Activated CD4-positive, alpha-beta T cell treated with anti-CD3 and anti-CD28 coated beads for 36 hours (primary cell): ENCODE measurements around the gene PRKD1. TPM values are rescaled to one million over a fixed set of nuclear protein-coding genes. Genes with fewer than 3 reads are reported as not detected.

Experiments
- ATAC-seq: fragments of 200-7000 bp; cut with Tn5 transposase; one replicate; pipeline ENCODE4 v1.10.0; 2021; ENCODE audit warnings: mild to moderate bottlenecking, moderate library complexity
- CTCF ChIA-PET: fragments of 350-600 bp; sonication (Branson Sonifier 250); formaldehyde crosslinking; loops from one replicate; lab custom pipeline; 2021; ENCODE audit warnings: antibody characterized with exemption; lab: Charles Lee
- POLR2A ChIA-PET: fragments of 350-600 bp; sonication (Branson Sonifier 250); formaldehyde crosslinking; loops from one replicate; lab custom pipeline; 2021; ENCODE audit warnings: antibody characterized with exemption, inconsistent platforms; lab: Charles Lee
- DNase-seq: peaks from one replicate; pipeline ENCODE4 v3.0.0-alpha.2; 2020
- H3K27ac Mint-ChIP-seq: one replicate; pipeline ENCODE4 v1.8.0; 2021; ENCODE audit warnings: mixed read lengths
- H3K27me3 Mint-ChIP-seq: one replicate; pipeline ENCODE4 v1.8.0; 2021; ENCODE audit warnings: mixed read lengths
- H3K36me3 Mint-ChIP-seq: one replicate; pipeline ENCODE4 v1.8.0; 2021; ENCODE audit warnings: low read depth, mixed read lengths
- H3K4me1 Mint-ChIP-seq: one replicate; pipeline ENCODE4 v1.8.0; 2021; ENCODE audit warnings: mixed read lengths
- H3K4me3 Mint-ChIP-seq: one replicate; pipeline ENCODE4 v1.8.0; 2021; ENCODE audit warnings: mild to moderate bottlenecking, moderate library complexity, mixed read lengths
- H3K9me3 Mint-ChIP-seq: one replicate; pipeline ENCODE4 v1.8.0; 2021; ENCODE audit warnings: low read depth, mixed read lengths
- intact Hi-C, 2 experiments: fragments of 100-400 bp; cut with DNase I in 1 of 2; cut with micrococcal nuclease in 1 of 2; formaldehyde crosslinking; loops; one replicate each; pipeline versions ENCODE4 v1.14.2 to v1.15.1; 2022 to 2024; cut with DNase I, micrococcal nuclease
- total RNA-seq, 2 experiments: library from RNA; stranded (reverse); gene quantifications; one replicate each; pipeline ENCODE4 v1.2.3, GENCODE V29; 2021

The PRKD1 gene
- total RNA-seq, 2 experiments from 2014 or later = not detected

DNA sequence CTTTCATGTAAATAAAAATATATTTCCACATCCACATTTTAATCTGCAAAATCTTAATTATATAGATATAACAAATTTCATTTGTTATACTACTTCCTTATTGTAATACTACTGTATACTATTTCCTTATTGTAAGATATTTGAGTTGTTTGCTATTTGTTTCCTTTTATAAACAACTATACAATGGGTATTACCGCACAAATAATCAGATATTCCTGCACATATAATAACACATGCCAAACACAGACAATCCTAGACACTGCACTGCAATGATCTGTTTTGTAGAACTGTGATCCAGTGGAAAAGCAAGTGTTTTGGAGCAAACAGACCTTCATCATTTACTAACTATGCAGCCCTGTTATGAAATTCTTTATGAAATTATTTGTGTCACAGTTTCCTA is 30.5 kb downstream of the PRKD1 start:
- H3K4me3 Mint-ChIP-seq = no peak overlapping the region
- CTCF ChIA-PET = no interaction called here
- intact Hi-C loops = no loop called here

DNA sequence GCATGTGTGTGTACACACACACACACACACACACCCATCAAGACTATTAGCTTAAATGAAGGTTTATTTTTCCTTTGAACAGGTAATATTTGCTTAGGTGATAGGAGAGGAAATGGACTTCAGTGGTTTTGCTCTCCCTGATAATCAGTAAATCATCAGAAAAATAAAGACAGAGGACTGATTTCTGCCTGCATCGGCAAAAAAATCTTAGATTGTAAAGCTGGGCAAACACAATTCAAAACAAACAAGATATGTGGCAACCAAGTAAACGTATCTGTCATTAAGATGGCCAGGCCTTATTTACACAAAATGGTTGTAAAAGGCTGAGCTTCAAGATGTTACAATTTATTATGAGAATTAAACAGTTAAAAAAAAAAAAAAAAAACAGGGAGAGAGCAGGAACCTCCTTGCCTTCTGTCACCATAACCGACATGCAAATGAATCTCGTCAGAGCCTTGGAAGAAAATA is 31.3 kb downstream of the PRKD1 start:
- CTCF ChIA-PET = interaction anchor here (0.9 kb wide), 1 partner anchor 374 kb away, joined by 3 read pairs; no protein-coding TSS in a partner anchor
- peaks cover 4% of the 10 kb centered on the region for H3K9me3 Mint-ChIP-seq
- no peaks in the 10 kb centered on the region for H3K4me1 Mint-ChIP-seq
- no peaks in the 10 kb centered on the region for H3K36me3 Mint-ChIP-seq
- intact Hi-C loops = no loop called here
- ATAC-seq (no peak), DNase-seq (no peak)
- no peak overlapping the region for H3K4me3 Mint-ChIP-seq
- no peak overlapping the region for H3K27ac Mint-ChIP-seq
- H3K27me3 Mint-ChIP-seq = no peaks in the 10 kb centered on the region
- POLR2A ChIA-PET = no interaction called here

More for the DNA sequence above, 30.5 kb downstream of the PRKD1 start:
- Mint-ChIP-seq H3K9me3 (peaks cover 4% of the 10 kb centered on the region), H3K36me3 (no peaks in the 10 kb centered on the region), H3K27ac (no peak overlapping the region), H3K4me1 (no peaks in the 10 kb centered on the region), H3K27me3 (no peaks in the 10 kb centered on the region)
- ATAC-seq = no peak
- no peak for DNase-seq
- POLR2A ChIA-PET = no interaction called here

DNA sequence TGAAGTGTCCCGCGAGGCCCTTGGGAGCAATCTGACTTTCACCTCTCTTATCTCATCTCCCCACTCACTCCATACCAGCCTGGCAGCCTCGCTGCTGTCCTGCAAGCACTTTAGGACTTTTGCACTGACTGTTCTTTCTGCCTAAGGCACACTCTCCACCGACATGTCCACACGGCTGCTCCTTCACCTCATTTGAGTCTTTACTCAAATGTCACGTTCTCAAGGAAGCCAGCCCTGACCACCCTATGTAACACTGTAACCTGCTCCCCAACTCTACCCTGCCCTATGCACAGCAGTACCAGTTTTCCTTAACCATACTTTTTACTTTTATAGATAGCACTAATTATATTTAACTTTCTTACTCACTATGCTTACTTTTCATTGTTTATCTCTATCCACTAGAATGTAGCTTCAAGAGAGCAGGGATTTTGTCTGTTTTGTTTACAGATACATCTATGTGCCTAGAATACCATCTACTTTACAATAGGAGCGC is 32.0 kb downstream of the PRKD1 start:
- ChIA-PET POLR2A (no interaction called here), CTCF (interaction anchor here (0.9 kb wide), 1 partner anchor 375 kb away, joined by 3 read pairs; no protein-coding TSS in a partner anchor)

DNA sequence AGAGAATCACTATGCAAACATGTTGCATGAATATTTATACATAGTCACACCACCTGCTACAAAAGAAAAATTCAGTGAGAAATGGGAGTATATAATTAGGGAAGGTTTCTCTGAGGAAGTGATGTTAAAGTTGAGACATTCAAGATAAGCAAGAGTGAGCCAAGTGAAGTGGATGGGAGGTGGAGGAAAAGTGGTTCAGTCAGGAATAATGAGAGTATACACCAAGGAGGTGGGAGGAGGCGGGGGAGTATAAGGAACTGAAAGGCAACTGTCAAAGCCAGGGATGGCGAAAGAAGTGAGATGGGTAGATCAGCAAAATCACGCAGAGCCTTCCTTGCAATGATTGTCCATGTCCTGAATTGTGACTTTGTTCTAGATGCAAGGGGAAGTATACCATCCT is 33.7 kb downstream of the PRKD1 start:
- no peak overlapping the region for H3K4me3 Mint-ChIP-seq
- ATAC-seq (no peak), DNase-seq (no peak)
- intact Hi-C loops = no loop called here
- no peaks in the 10 kb centered on the region for H3K4me1 Mint-ChIP-seq
- H3K36me3 Mint-ChIP-seq = no peaks in the 10 kb centered on the region
- no peaks in the 10 kb centered on the region for H3K9me3 Mint-ChIP-seq
- H3K27ac Mint-ChIP-seq = no peak overlapping the region
- no peaks in the 10 kb centered on the region for H3K27me3 Mint-ChIP-seq
- ChIA-PET POLR2A (no interaction called here), CTCF (no interaction called here)

More for the DNA sequence above, 32.0 kb downstream of the PRKD1 start:
- H3K4me1 Mint-ChIP-seq = no peaks in the 10 kb centered on the region
- intact Hi-C loops = no loop called here
- H3K4me3 Mint-ChIP-seq = no peak overlapping the region
- no peaks in the 10 kb centered on the region for H3K27me3 Mint-ChIP-seq
- H3K36me3 Mint-ChIP-seq = no peaks in the 10 kb centered on the region
- no peak for DNase-seq
- no peak for ATAC-seq
- H3K27ac Mint-ChIP-seq = no peak overlapping the region
- no peaks in the 10 kb centered on the region for H3K9me3 Mint-ChIP-seq

DNA sequence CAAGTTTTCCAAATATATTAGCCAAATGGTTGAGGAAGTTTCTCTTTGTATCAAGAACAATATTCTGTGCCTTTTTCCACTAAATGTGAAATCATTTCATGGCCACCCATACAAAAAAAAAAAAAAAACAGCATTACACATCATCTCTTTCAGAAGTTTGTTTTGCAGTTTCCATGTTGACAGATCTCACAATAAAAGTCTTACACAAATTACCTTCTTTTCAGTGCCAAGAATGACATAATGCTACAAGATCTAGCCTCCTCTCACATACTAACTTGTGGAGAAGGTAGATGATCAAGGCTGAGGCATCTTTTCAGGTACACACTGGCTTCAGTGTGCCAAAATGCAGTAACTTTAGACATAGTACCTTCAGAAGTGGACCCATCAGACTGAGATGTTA is 35.3 kb downstream of the PRKD1 start:
- ATAC-seq (no peak), DNase-seq (no peak)
- CTCF ChIA-PET = no interaction called here
- POLR2A ChIA-PET = no interaction called here
- Mint-ChIP-seq H3K4me1 (no peaks in the 10 kb centered on the region), H3K36me3 (no peaks in the 10 kb centered on the region), H3K4me3 (no peak overlapping the region), H3K27ac (no peak overlapping the region), H3K9me3 (no peaks in the 10 kb centered on the region), H3K27me3 (no peaks in the 10 kb centered on the region)
- intact Hi-C loops = no loop called here

DNA sequence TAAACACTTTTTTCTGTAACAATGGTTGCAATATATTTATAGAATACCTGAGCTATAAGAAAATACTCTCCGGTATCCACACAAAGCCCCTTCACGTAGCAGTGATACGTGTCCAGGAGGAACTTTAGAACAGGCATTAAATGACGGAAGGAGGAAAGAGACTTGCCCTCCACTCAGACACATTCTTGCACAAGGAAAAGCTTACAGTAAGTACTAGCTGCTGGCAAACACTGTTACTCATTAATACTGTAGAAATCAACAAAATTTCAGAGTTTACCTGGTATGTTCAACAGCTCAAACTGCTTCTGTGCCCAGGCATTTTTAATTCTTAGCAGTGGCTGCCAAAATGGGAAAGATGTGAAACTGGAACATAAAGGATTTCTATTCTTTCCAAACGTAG is 41.7 kb downstream of the PRKD1 start:
- DNase-seq (no peak), ATAC-seq (no peak)
- intact Hi-C loops = no loop called here
- no peak overlapping the region for H3K27ac Mint-ChIP-seq
- H3K4me3 Mint-ChIP-seq = no peak overlapping the region
- ChIA-PET POLR2A (no interaction called here), CTCF (no interaction called here)
- H3K4me1 Mint-ChIP-seq = no peaks in the 10 kb centered on the region
- no peaks in the 10 kb centered on the region for H3K36me3 Mint-ChIP-seq
- H3K27me3 Mint-ChIP-seq = no peaks in the 10 kb centered on the region
- H3K9me3 Mint-ChIP-seq = peaks cover 9% of the 10 kb centered on the region

DNA sequence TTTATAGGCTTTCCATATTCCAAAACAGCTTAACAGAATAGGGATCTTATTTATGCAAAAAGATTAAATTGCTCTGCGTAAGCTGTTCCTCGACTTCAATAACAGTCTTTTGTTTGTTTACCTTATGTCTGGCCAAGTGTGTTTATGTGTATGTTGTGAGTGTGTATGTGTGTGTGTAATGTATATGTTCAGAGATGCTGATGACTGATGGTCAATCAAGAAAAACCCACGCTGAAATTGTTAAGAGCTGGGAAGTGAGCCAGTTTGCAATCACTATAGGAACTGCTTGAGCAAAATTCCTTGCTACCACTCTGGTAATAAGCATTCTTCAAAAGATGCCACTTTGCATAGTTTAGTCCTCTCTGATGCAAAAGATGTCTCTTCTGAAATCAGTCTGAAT is 59.6 kb downstream of the PRKD1 start:
- no peak for DNase-seq
- intact Hi-C loops = no loop called here

DNA sequence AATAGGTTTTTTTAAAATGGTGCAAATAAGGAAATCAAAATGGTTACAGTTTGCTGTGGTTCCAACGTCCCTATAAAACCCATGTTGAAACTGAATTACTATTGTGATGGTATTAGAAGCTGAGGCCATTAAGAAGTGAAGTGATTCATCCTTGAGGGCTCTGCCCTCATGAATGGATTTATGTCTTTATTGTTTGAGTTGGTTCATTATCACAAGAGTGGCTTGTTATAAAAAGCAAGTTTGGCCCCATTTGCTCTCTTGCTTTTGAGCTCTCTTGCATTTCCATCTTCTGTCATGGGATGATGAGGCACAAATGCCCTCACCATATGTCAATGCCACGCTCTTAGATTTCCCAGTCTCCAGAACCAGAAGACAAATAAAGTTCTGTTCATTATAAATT is 62.3 kb downstream of the PRKD1 start:
- CTCF ChIA-PET = no interaction called here
- Mint-ChIP-seq H3K36me3 (no peaks in the 10 kb centered on the region), H3K4me1 (no peaks in the 10 kb centered on the region), H3K4me3 (no peak overlapping the region), H3K27ac (no peak overlapping the region), H3K27me3 (no peaks in the 10 kb centered on the region), H3K9me3 (no peaks in the 10 kb centered on the region)
- POLR2A ChIA-PET = no interaction called here
- ATAC-seq (no peak), DNase-seq (no peak)
- intact Hi-C loops = no loop called here

More for the DNA sequence above, 59.6 kb downstream of the PRKD1 start:
- no peaks in the 10 kb centered on the region for H3K27me3 Mint-ChIP-seq
- no peak overlapping the region for H3K27ac Mint-ChIP-seq
- ChIA-PET CTCF (no interaction called here), POLR2A (no interaction called here)
- H3K4me1 Mint-ChIP-seq = no peaks in the 10 kb centered on the region
- no peak for ATAC-seq
- peaks cover 3% of the 10 kb centered on the region for H3K9me3 Mint-ChIP-seq
- no peak overlapping the region for H3K4me3 Mint-ChIP-seq
- no peaks in the 10 kb centered on the region for H3K36me3 Mint-ChIP-seq

DNA sequence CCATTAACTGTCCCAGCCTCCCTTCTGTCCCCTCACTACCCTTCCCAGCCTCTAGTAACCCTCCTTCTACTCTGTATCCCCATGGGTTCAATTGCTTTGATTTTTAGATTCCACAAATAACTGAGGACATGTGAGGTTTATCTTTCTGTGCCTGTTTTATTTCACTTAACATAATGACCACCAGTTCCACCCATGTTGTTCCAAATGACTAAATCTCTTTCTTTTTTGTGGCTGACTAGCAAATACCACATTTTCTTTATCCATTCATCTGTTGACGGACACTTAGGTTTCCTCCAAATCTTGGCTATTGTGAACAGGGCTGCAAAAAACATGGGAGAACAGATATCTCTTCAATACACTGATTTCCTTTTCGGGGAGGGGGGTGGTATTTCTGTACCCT is 65.7 kb downstream of the PRKD1 start:
- POLR2A ChIA-PET = no interaction called here
- DNase-seq (no peak), ATAC-seq (no peak)
- no peak overlapping the region for H3K4me3 Mint-ChIP-seq
- H3K9me3 Mint-ChIP-seq = peaks cover 1% of the 10 kb centered on the region
- no peaks in the 10 kb centered on the region for H3K27me3 Mint-ChIP-seq
- CTCF ChIA-PET = no interaction called here
- H3K27ac Mint-ChIP-seq = no peak overlapping the region
- no peaks in the 10 kb centered on the region for H3K4me1 Mint-ChIP-seq
- no peaks in the 10 kb centered on the region for H3K36me3 Mint-ChIP-seq
- intact Hi-C loops = no loop called here

DNA sequence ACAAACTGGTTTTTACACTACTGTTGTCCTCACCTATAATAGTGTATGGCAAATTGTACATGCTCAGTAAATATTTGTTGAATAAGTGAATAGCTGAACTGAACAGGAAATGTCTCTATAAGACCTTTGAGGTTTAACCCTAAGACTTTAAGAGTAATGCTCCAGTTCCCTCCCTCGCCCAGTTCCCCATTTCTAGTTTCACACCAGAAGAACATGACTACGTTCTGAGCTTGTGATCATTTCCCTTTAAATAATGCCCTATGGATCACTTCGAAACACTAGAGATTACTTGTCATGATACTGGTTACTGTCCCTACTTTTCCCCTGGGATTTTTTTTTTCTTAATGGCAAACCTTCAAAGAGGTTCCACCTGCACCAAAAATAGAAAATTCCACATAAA is 69.3 kb downstream of the PRKD1 start:
- H3K4me3 Mint-ChIP-seq = no peak overlapping the region
- ChIA-PET POLR2A (no interaction called here), CTCF (interaction anchor here (0.7 kb wide), 1 partner anchor 66 kb away, joined by 3 read pairs; no protein-coding TSS in a partner anchor)
- no peak overlapping the region for H3K27ac Mint-ChIP-seq
- intact Hi-C loops = no loop called here
- H3K4me1 Mint-ChIP-seq = no peaks in the 10 kb centered on the region
- H3K36me3 Mint-ChIP-seq = no peaks in the 10 kb centered on the region
- DNase-seq = no peak
- H3K9me3 Mint-ChIP-seq = peaks cover 17% of the 10 kb centered on the region
- ATAC-seq = no peak
- H3K27me3 Mint-ChIP-seq = no peaks in the 10 kb centered on the region

DNA sequence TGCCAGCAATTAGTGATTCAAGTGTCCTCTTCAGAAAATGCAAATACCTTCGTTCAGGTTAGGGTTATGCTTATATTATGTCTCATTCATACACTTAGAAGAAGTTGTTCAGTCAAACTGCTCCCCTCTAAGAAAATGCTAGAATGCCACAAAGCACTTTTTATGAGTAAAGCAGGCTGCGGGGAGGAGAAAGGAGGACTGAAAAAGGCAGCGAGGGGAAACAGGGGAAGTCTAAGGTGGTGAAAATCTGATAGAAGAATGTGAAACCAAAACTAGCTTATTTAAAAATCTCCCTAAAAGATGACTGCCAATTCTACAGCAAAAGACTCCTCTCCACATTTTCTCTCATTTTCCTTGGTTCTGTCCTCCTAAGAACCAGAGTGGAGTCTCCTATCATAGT is 70.1 kb downstream of the PRKD1 start:
- no peak overlapping the region for H3K4me3 Mint-ChIP-seq
- H3K9me3 Mint-ChIP-seq = peaks cover 20% of the 10 kb centered on the region
- H3K4me1 Mint-ChIP-seq = no peaks in the 10 kb centered on the region
- CTCF ChIA-PET = no interaction called here
- intact Hi-C loops = no loop called here
- POLR2A ChIA-PET = no interaction called here
- H3K27me3 Mint-ChIP-seq = no peaks in the 10 kb centered on the region
- H3K27ac Mint-ChIP-seq = no peak overlapping the region
- no peak for DNase-seq
- no peak for ATAC-seq
- H3K36me3 Mint-ChIP-seq = no peaks in the 10 kb centered on the region

DNA sequence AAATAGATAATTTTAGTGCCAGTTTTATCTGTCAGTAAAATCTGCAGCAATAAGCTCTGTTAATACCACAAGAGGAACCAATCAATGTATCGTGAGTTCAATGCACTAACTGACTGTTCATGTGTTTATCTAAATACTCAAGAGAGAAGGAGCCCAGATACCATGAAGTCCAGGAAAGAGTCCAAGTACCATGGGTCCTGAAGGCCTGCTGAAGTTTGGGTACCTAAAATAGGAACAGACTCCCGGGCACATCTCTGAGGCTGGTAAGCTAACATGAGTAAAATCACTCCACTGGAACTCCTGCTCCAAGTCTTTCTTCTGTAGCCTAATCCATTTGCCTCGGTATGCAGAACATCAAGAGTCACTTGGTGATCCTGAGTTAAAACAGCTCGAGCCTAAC is 71.1 kb downstream of the PRKD1 start:
- intact Hi-C loops = no loop called here
- no peak overlapping the region for H3K4me3 Mint-ChIP-seq
- H3K27ac Mint-ChIP-seq = no peak overlapping the region
- POLR2A ChIA-PET = no interaction called here
- CTCF ChIA-PET = no interaction called here
- H3K4me1 Mint-ChIP-seq = no peaks in the 10 kb centered on the region
- no peak for DNase-seq
- H3K9me3 Mint-ChIP-seq = peaks cover 23% of the 10 kb centered on the region
- H3K36me3 Mint-ChIP-seq = no peaks in the 10 kb centered on the region
- no peak for ATAC-seq
- H3K27me3 Mint-ChIP-seq = no peaks in the 10 kb centered on the region
